Hypothalamus (tissue), 51 donors: ENCODE data around the gene DENND10.
"Not testable (repeated sequence)": the region's sequence is repeated elsewhere in the genome, so short reads cannot be mapped to it uniquely, and the experiment has no call there.

Experiments
- DNase-seq, 51 donors: peaks; one replicate each; lab custom pipeline; 2025; lab: John Stamatoyannopoulos, UW

DENND10 gene

DNA sequence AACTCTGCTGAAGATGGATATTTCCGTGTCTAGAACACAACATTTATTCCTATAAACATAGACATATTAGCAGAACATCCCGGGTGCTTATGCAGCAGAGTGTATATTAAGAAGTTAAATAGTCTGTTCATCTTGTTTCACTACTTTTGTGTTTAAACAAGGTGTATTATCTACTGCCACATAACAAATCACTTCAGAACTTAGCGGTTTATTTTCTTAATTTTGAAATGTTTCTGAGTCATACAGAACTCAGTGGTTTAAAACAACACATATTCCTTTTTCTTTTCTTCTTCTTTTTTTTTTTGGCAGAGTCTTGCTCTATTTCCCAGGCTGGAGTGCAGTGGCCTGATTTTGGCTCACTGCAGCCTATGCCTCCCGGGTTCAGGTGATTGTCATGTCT, 25.8 kb downstream of the DENND10 start:
- no peak for DNase-seq

DNA sequence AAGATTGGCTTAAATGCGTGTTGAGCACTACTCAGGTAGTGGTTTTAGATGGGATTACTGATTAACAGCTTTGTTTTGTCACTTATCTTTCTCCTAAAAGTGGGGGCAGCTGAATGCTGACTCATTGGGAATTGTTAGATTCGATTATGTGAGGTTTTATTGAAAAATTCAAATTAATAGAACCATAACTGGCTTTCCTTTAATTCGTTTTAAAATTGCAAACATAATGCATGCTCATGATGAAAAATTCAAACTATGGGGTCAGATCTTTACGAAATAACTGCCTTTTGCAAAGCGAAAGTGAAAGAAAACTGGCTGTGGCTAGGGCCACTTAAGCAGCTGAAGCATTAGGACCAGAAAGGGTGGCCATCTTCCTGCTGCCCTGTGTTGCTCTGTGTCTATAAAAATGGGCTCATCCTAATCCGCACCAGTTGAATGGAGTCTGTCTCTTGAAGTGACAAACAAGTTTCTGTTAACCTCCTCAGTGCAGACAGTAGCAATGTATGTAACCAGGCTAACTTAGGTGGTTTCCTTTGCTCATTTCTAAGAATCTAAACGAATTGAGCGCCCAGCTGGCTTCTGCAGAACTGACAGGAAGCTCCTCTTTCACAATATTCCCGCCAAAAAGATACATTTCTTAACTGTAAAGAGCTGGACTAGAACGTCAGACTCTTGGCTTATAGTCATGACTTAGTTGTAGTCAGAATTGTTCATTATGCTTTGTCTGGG, 27.8 kb downstream of the DENND10 start:
- DNase-seq = peak in 3 of 51 donors; percentile 6 to 31 (median 6)

DNA sequence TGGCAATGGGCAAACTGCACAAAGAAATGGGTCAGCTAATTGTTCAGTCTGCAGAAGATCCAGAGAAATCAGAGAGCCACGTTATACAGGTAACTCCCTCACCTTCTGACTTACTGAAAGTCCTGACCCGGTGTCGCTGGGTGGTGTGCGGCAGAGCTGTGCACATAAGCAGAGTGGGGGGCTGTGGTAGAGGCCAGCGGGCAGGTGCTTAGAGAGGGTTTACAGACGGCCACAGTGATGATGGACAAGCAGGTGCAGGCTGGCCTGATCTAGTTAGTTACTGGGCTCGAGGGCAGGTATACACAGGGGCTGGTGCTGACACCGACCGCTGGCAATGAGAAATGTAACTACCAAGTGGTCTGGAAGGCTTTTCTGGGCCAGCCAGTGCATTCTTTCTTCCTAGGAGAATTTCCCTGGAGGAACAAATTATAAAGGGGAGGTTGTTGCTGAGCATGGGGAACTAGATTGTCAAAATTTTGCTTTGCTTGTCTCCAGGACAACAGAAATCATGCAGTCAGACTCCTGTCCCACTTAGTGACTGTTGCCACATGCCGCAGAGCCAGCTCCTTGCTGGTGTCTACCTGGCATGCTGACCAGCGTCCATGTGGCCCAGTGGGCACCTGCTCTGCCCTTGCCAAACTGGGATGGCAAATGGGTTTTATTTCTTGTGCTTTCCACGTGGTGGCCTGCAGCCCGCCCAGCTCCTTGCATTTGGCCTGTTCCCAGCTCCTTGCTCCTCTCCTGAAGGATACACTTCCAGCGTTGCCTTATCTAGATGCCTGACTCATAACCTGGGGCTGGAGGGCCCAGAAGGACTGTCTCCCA, 28.8 kb downstream of the DENND10 start:
- peak in 26 of 51 donors; percentile 7 to 64 (median 35) for DNase-seq

DNA sequence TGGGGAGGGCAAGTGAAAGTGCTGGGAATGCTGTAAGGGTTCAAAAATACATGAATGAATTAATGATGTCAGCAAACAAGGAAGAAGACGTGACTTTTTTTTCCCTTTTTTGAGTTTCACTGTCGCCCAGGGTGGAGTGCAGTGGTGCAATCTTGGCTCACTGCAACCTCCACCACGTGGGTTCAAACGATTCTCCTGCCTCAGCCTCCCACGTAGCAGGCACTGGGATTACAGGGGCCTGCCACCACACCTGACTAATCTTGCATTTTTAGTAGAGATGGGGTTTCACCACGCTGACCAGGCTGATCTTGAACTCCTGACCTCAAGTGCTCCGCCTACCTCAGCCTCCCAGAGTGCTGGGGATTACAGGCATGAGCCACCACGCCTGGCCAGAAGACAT, 30.0 kb downstream of the DENND10 start:
- no peak for DNase-seq

DNA sequence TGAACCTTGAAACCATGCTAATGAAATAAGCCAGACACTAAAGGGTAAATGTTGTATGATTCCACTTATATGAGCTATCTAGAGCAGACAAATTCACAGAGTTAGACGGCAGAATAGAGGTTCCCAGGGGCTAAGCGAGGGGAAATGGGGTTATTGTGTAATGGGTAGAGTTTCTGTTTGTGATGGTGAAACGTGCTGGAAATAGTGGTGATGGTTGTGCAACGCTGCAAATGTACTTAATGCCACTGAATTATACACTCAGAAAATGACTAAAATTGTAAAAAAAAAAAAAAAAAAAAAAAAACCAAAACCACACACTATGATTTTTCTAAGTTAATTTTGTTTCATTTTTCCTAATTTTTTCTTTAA, 31.6 kb downstream of the DENND10 start:
- DNase-seq = no peak

DNA sequence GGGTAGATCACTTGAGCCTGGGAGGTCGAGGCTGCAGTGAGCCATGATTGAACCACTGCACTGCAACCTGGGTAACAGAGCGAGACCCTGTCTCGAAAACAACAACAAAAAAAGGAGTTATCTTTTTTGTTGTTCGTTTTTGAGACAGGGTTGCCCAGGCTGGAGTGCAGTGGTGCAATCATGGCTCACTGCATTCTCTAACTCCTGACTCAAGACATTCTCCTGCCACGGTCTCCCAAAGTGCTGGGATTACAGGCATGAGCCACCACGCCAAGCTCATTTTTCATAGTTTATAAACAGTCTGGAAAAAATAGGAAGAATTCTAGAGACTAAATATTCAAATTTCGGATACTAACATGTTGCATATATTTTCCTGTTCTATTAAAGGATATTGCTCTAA, 32.2 kb downstream of the DENND10 start:
- DNase-seq = no peak

DNA sequence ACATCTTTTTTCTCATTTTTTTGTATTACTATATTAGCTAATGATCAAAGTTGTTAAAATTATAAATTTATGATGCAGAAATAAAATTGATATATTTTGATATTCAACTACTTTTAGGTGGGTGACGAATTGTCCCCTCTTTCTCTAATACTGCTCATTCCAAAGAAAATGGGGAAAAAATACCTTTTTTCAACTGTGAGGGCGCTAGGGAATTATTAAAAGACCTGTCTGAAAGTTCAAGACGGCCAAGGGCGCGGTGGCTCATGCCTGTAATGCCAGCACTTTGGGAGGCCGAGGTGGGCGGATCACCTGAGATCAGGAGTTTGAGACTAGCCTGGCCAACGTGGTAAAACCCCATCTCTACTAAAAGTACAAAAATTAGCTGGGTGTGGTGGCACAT, 34.0 kb downstream of the DENND10 start:
- not testable (repeated sequence) for DNase-seq

DNA sequence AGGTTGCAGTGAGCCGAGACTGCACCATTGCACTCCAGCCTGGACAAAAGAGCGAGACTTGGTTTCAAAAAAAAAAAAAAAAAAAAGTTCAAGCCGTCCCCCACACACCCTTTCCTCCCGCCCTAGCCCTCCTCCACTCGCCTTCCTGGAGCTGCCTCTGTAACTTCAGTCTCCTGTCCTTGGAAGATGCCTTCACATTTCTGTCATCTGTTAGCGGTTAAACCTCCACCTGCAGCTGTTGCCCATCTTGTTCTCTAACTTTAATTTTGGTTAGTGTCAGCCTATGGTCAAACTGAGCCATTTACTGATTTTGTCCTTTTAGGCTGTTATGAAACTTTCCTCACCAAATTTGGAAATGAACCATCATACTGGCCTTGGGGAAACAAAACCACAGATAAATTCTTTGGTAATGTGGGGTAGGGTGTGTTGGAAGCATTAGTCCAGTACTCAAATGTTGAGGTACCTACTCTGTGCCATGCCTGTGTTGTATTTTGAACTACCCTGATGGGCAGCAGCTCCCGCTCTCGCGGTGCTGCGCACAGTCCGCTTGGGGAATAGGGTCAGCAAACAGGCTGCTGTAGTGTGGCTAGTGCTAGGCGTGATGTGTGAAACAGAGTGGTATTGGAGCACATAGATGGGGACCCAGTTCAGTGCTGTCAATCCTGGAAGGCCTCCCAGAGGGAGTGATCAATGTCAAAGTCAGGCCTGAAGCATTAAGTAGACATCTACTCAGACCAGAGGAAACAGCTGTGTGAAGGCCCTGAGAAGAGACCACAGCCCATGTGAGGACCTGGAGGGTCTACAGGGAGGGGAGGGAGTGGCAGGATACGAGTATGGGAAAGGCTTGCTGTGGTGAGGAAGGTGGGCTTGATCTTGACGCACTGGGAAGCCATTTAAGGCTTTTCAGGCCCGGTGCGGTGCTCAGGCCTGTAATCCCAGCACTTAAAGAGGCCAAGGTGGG, 34.7 kb downstream of the DENND10 start:
- no peak for DNase-seq

DNA sequence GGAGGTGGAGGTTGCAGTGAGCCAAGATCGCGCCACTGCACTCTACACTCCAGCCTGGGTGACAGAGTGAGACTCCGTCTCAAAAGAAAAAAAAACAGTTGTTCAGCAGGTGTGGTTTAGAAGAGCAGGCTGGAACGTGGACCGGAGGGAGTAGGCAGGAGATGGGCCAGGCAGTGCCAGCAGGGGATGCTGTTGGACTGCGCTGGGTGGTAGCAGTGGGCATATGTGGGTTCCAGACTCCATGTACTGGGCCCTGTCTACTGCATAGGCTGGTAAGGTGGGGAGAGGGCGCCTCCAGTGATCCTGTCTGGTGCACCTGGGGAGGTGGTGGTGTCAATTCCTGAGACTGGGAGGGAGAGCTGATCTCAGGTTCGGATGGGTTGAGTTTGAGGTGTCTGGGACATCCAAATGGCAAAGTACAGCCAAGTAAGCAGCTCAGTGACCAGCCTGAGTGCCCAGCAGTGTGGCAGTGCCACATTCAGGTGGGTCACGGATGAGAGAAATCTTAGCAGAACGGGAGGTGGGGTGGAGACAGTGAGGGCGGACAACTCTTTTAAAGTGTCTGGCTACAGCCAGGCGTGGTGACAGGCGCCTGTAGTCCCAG, 35.7 kb downstream of the DENND10 start:
- DNase-seq = peak in 12 of 51 donors; percentile 1 to 46 (median 18)

DNA sequence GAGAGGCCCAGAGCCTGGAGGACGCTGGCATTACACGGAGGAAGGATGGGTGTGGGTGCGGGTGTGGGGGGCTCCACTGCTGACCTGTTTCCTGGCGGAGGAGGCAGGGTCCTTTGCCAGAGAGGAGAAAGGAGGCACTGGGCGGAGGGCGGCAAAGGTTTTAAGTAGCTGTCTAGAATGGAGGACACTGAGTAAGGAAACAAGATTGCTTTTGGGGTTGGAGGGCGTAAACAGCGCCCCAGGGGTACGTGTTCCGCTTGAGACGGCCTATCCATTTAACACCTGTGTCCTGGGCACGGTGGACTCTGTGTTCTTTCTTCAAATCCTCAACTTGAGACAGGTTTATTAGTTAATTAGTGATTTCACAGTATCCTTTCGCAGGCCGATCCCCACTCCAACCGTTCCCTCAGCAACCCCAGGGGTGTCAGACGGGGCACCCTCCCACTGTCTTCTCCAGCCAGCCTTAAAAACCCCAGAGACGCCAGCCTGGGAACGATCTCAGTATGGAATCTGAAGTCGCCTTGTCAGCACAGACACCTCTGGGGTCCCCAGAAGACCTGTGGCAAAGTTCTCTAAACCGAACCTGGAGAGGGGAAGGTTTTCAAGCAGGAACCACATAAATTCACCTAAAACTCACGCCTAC, 36.8 kb downstream of the DENND10 start:
- no peak for DNase-seq

DNA sequence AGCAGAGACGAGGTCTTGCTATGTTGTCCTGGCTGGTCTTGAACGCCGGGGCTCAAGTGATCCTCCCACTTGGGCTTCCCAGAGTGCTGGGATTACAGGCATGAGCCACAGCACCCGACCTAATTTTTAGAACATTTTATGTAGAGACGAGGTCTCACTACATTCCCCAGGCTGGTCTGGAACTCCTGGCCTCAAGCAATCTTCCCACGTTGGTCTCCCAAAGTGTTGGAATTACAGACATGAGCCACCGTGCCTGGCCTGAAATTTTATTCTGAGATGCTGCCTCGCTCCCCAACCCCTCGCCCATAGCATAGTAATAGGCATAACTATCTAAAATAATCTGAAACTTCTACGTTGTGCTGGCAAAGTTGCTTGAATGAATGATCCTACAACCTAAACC, 39.7 kb downstream of the DENND10 start:
- no peak for DNase-seq

DNA sequence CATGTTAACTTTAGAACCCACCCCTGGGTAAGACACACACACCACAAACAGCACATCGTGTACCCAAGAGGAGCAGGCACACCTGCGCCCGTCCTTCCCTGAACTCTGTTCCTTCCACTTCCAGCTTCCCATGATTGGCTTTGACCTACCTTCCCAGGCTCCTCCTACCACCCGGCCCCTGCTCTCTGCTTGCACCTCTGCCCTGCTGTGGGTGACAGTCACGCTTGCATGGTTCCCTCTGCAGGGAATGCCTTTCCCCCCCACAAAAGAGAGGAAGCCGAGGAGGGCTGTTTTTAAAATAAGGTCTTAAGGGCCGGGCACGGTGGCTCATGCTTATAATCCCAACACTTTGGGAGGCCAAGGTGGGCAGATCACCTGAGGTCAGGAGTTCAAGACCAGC, 45.2 kb downstream of the DENND10 start:
- DNase-seq = no peak

DNA sequence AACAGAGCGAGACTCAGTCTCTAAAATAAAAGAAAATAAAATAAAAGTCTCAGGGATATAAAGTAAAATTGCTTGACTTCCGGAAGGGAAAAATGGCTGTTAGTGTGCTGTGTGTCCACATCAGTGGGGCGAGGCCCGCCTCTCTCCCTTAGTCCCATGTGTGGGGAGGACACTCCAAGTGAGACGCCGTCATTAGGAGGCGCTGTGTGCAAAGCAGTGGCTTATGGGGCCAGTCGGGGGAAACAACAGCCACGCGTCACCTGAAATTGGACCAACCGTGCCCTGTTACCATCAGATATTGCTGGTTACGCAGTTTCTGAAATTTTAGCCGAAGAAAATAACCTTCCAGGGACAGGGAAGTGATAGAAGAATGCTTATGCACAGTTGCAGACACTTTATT, 45.8 kb downstream of the DENND10 start:
- no peak for DNase-seq

DNA sequence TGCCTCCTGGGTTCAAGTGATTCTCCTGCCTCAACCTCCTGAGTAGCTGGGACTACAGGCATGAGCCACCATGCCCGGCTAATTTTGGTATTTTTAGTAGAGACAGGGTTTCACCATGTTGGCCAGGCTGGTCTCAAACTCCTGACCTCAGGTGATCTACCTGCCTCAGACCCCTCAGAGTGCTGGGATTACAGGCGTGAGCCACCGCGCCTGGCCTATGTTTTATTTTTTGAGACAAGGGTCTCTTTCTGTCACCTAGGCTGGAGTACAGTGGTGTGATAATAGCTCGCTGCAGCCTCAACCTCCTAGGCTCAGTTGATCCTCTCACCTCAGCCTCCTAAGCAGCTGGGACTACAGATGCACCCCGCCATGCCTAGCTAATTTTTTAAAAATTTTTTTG, 47.7 kb downstream of the DENND10 start:
- DNase-seq = not testable (repeated sequence)

DNA sequence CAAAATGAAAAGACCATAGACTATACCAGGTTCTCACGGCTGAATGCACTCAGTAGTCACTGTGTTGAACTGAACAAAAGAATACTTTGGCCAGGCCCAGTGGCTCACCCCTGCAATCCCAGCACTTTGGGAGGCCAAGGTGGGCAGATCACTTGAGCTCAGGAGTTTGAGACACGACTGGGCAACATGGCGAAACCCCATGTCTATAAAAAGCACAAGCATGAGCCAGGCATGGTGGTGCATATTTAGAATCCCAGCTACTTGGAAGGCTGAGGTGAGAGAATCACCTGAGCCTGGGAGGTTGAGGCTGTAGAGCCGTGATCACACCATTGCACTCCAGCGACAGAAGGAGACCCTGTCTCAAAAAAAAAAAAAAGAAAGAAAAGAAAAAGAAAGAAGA, 49.1 kb downstream of the DENND10 start:
- DNase-seq = no peak

DNA sequence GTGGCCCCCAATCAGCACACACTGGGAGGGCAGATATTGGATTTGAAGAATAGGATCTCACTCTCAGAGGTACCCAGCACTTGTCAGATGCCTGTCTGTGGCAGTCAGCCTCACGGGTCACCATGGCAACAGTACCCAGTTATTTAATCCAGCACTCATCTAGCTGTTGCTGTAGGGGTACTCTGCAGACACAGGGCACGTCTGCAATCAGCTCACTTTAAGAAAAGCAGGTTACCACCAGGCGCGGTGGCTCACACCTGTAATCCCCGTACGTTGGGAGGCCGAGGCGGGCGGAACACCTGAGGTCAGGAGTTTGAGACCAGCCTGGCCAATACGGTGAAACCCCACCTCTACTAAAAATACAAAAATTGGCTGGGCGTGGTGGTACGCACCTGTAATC, 49.7 kb downstream of the DENND10 start:
- peak in 6 of 51 donors; percentile 5 to 34 (median 26) for DNase-seq

DNA sequence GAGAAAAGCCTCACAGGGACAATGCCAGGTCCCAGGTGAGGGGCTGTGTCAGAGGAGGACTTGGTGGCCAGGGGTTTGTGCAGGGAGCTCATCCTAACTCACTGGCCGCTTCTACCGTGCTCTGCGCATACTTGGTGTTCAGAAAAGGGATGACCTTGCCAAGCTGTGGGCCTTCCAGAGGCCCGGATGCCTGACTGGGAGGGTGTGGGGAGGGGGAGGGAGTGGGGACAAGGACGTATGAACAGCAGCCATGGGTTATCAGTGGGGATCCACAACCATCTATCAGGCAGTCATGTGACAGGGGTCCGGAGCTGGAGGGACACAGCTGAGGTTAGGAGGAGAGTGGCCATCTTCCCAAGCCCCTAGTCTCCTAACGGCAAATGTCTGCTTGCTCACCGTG, 55.4 kb downstream of the DENND10 start:
- no peak for DNase-seq

DNA sequence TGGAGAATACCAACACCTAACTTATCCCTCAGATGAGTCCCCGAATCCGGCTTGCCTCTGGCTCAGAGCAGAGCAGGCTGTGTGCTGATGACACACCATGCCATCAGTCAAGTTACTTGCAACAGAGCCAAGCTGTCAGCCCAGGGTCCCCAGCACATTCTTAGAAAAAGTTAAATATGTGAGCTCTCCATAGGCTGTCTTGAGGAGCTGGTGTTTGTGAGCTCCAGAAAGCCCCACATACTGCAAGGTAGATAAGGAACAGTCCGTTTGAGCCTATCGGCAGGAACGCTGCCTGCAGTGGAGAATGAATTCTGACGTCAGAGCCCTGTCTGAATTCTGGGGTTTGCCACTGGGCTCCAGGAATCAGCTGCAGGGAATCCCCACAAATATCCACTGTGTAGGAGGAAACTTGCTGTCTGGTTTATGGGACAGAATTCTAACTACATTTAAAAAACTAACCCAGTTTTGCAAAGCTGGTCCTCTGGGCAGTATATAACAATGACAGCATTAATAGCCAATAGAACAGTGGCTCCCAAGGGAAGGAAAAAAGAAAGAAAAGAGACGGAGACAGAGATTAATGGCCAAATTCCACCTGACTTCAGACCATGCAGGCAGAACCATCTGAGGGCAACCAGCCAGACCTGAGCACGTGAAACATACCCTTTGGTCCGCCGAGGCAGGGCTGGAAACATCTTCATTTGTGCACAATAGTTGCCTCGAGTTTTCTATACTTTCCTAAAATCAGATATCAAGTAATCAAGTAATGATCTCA, 58.0 kb downstream of the DENND10 start:
- DNase-seq = peak in 3 of 51 donors; percentile 10 to 25 (median 10)

DNA sequence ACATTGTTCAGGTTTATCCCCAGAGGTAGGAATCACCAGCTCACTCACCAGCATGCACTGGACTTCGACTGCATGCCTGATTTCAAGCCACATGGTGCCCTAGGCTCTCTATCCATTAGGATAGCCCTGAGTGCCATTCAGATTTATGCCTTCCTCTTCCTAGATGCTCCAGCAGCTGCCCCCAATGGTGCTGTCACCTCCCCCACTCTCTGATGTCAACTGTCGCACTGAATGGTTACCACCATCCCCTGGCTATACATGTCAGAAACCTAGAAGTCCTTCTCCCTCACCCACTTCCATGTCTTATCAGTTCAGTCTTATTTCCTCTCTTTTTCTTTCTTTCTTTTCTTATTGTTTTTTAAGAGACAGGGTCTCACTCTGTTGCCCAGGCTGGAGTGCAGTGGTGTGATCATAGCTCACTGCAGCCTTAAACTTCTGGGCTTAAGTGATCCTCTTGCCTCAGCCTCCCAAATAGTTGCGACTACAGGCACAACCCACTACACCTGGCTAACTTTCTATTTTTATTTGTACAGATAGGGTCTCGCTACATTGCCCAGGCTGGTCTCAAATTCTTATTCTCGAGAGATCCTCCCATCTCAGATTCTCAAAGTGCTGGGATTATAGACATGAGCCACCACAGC, 58.7 kb downstream of the DENND10 start:
- DNase-seq = no peak
